Kidney epithelial cell (primary cell): ENCODE data around the gene LAD1. TPM values are rescaled to one million over a fixed set of nuclear protein-coding genes. Genes with fewer than 3 reads are reported as not detected.

Experiments
- DNase-seq: peaks from one replicate; pipeline ENCODE4 v3.0.0-alpha.2; 2010; ENCODE audit warnings: low read depth
- H3K27me3 ChIP-seq: 2 replicates; pipeline ENCODE4 v1.6.0; 2011; ENCODE audit warnings: low read length; ENCODE audit not compliant: control insufficient read depth, insufficient read depth
- H3K36me3 ChIP-seq: 2 replicates; pipeline ENCODE4 v1.5.1; 2011; ENCODE audit warnings: low read length; ENCODE audit not compliant: control insufficient read depth, insufficient read depth
- H3K4me3 ChIP-seq: 2 replicates; pipeline ENCODE4 v1.5.1; 2011; ENCODE audit warnings: low read depth, mild to moderate bottlenecking, control low read depth, low read length
- CTCF ChIP-seq: IDR thresholded peaks from 2 replicates; pipeline ENCODE4 v1.5.1; 2011; ENCODE audit warnings: mild to moderate bottlenecking, moderate library complexity, low read length, control low read depth, inconsistent platforms; ENCODE audit not compliant: insufficient read depth, poor library complexity, severe bottlenecking
- total RNA-seq: library from RNA; depleted of rRNA; stranded (reverse); fragments of >200 nt; gene quantifications from 2 replicates; pipeline ENCODE4 v1.2.3, GENCODE V29; 2015

LAD1 gene
- total RNA-seq, result 36.1 and 38.9 TPM in 2 replicates

GRCh38 chr1:201399018-201399351 lies at the start of gene LAD1:
LAD1 (minus strand) TSS chr1:201399324; CDS start chr1:201399306, 18 bp downstream.
- TF ChIP-seq CTCF, result no peak
- no peaks in the 10 kb centered on the region for H3K27me3 ChIP-seq
- peak within 1 kb of the TSS; percentile 45 for H3K4me3 ChIP-seq
- DNase-seq, result no peak
- no peaks in the 10 kb centered on the region for H3K36me3 ChIP-seq

GRCh38 chr1:201447903-201448871 lies 49.1 kb upstream of the LAD1 start:
- DNase-seq, result no peak
- H3K27me3 ChIP-seq, result no peaks in the 10 kb centered on the region
- no peaks in the 10 kb centered on the region for H3K36me3 ChIP-seq
- no peak overlapping the region for H3K4me3 ChIP-seq
- peak; percentile 94 for TF ChIP-seq CTCF

GRCh38 chr1:201445310-201445709 lies 46.2 kb upstream of the LAD1 start:
- Histone ChIP-seq H3K27me3 (no peaks in the 10 kb centered on the region), H3K36me3 (no peaks in the 10 kb centered on the region), H3K4me3 (no peak overlapping the region)
- TF ChIP-seq CTCF, result no peak
- no peak for DNase-seq

GRCh38 chr1:201444792-201445191 lies 45.7 kb upstream of the LAD1 start:
- no peak for DNase-seq
- no peak for TF ChIP-seq CTCF
- H3K4me3 ChIP-seq, result no peak overlapping the region
- H3K36me3 ChIP-seq, result no peaks in the 10 kb centered on the region
- H3K27me3 ChIP-seq, result no peaks in the 10 kb centered on the region

- no peak for DNase-seq
- no peaks in the 10 kb centered on the region for H3K27me3 ChIP-seq
- H3K4me3 ChIP-seq, result no peak overlapping the region
- no peaks in the 10 kb centered on the region for H3K36me3 ChIP-seq
- TF ChIP-seq CTCF, result no peak
Measured at GRCh38 chr1:201443747-201444146, 44.6 kb upstream of the LAD1 start.
